HepG2 (cell line): ENCODE measurements around the gene SDK1. TPM values are rescaled to one million over a fixed set of nuclear protein-coding genes. Genes with fewer than 3 reads are reported as not detected.

Source experiments
- ATAC-seq: fragments of 200-7000 bp; cut with Tn5 transposase; 3 replicates; pipeline ENCODE4 v1.9.1; 2020; ENCODE audit warnings: mild to moderate bottlenecking, moderate library complexity
- BruUV-seq: library from RNA; stranded (reverse); fragments of 400-500 nt; replicated peaks from 2 replicates; lab custom pipeline; 2021; lab: Mats Ljungman, UMichigan
- CTCF ChIA-PET: fragments of 300-600 bp; formaldehyde crosslinking; extraction: SDS; loops from one replicate; lab custom pipeline; 2021; ENCODE audit warnings: low total read pairs, inconsistent platforms, low intra/inter-chr PET ratio; lab: Yijun Ruan, JAX
- POLR2A ChIA-PET: fragments of 350-600 bp; sonication (Branson Sonifier 250); formaldehyde crosslinking; loops from one replicate; lab custom pipeline; 2020; ENCODE audit warnings: antibody characterized with exemption, inconsistent platforms; lab: Yijun Ruan, JAX
- DNase-seq: peaks from one replicate; pipeline ENCODE4 v3.0.0-alpha.2; 2015; ENCODE audit warnings: low spot score
- FAIRE-seq: peaks from 3 replicates; lab custom pipeline; 2011; peaks lifted over from hg19 to GRCh38; lab: Jason Lieb, UNC
- H2AFZ ChIP-seq: one replicate; pipeline ENCODE4 v1.6.1; 2011; ENCODE audit warnings: low read length, inconsistent platforms
- H3K27ac ChIP-seq: fragments of 300-600 bp; 3 replicates; pipeline ENCODE4 v1.8.0; 2011; ENCODE audit warnings: mixed run types, mild to moderate bottlenecking, mixed read lengths, low read length, inconsistent platforms; ENCODE audit not compliant: insufficient read depth; ENCODE audit errors: extremely low read length
- H3K27me3 ChIP-seq, 2 experiments: fragments of 200-600 bp in 1 of 2; 2 replicates in 1 of 2; 3 replicates in 1 of 2; pipeline versions ENCODE4 v1.6.0 to v1.8.0; 2011; ENCODE audit warnings: low read length in 2 of 2, mild to moderate bottlenecking in 2 of 2, moderate library complexity in 2 of 2, inconsistent platforms in 1 of 2; ENCODE audit not compliant: insufficient read depth in 2 of 2, control insufficient read depth in 1 of 2
- H3K36me3 ChIP-seq, 2 experiments: fragments of 200-600 bp in 1 of 2; replicated peaks in 1 of 2; 2 replicates in 1 of 2; 3 replicates in 1 of 2; pipeline versions ENCODE4 v1.5.1 to v1.8.0; 2011; ENCODE audit warnings: low read length in 2 of 2, inconsistent platforms in 1 of 2; ENCODE audit not compliant: insufficient read depth in 2 of 2, control insufficient read depth in 1 of 2
- H3K4me1 ChIP-seq: 2 replicates; pipeline ENCODE4 v1.5.1; 2012; ENCODE audit warnings: low read length, inconsistent platforms; ENCODE audit not compliant: insufficient read depth
- H3K4me2 ChIP-seq: 2 replicates; pipeline ENCODE4 v1.6.0; 2011; ENCODE audit warnings: low read depth, low read length, inconsistent platforms
- H3K4me3 ChIP-seq, 3 experiments: fragments of 200-600 bp in 1 of 3; sonication (generic), shearing (Covaris generic) in 1 of 3; replicated peaks in 1 of 3; 2 replicates each; pipeline ENCODE4 v1.5.1; 2011 to 2016; ENCODE audit warnings: low read length in 3 of 3, inconsistent platforms in 2 of 3, low read depth in 2 of 3, mild to moderate bottlenecking in 2 of 3, control low read depth in 1 of 3, mixed read lengths in 1 of 3; ENCODE audit not compliant: insufficient read depth in 1 of 3
- H3K79me2 ChIP-seq: one replicate; pipeline ENCODE4 v1.6.1; 2011; ENCODE audit warnings: low read length, inconsistent platforms; ENCODE audit not compliant: insufficient read depth
- H3K9ac ChIP-seq: 2 replicates; pipeline ENCODE4 v1.6.0; 2011; ENCODE audit warnings: mild to moderate bottlenecking, low read depth, low read length, inconsistent platforms; ENCODE audit not compliant: insufficient read depth
- H3K9me3 ChIP-seq: 2 replicates; pipeline ENCODE4 v1.5.1; 2012; ENCODE audit warnings: mild to moderate bottlenecking, low read length
- H4K20me1 ChIP-seq: 2 replicates; pipeline ENCODE4 v1.6.0; 2011; ENCODE audit warnings: inconsistent platforms, mild to moderate bottlenecking, low read length, moderate library complexity; ENCODE audit not compliant: insufficient read depth
- ADNP ChIP-seq: sonication (generic); formaldehyde crosslinking; IDR thresholded peaks from 2 replicates; pipeline ENCODE4 v1.4.0; 2020; ENCODE audit warnings: missing genetic modification reagents
- AHR ChIP-seq: IDR thresholded peaks from 2 replicates; pipeline ENCODE4 v1.6.1; 2018; ENCODE audit warnings: missing genetic modification reagents, missing compliant biosample characterization
- HHEX ChIP-seq: IDR thresholded peaks from 2 replicates; pipeline ENCODE4 v1.6.1; 2016; ENCODE audit warnings: control low read depth
- KDM4B ChIP-seq: sonication (generic); formaldehyde crosslinking; IDR thresholded peaks from 2 replicates; pipeline ENCODE4 v1.4.0; 2020; ENCODE audit warnings: missing genetic modification reagents
- KLF15 ChIP-seq: sonication (generic); formaldehyde crosslinking; IDR thresholded peaks from 2 replicates; pipeline ENCODE4 v1.8.1; 2023; ENCODE audit warnings: borderline replicate concordance, mild to moderate bottlenecking, inconsistent platforms, missing genetic modification reagents, mixed read lengths
- MXD4 ChIP-seq: IDR thresholded peaks from 2 replicates; pipeline ENCODE4 v1.6.1; 2016; ENCODE audit warnings: mild to moderate bottlenecking, missing biosample characterization, missing genetic modification reagents
- RBM39 ChIP-seq: fragments of 200-400 bp; formaldehyde crosslinking; IDR thresholded peaks from one replicate; pipeline ENCODE4 v1.6.1; 2018; ENCODE audit warnings: antibody characterized with exemption, mild to moderate bottlenecking, low read depth, low read length; ENCODE audit not compliant: poor library complexity, severe bottlenecking
- SAFB2 ChIP-seq: sonication (generic); formaldehyde crosslinking; IDR thresholded peaks from 2 replicates; pipeline ENCODE4 v1.5.1; 2020; ENCODE audit warnings: missing genetic modification reagents, low read depth, mild to moderate bottlenecking, borderline replicate concordance
- ZMYM3 ChIP-seq: sonication (generic); formaldehyde crosslinking; IDR thresholded peaks from 2 replicates; pipeline ENCODE4 v1.5.1; 2020; ENCODE audit warnings: mild to moderate bottlenecking, missing genetic modification reagents
- ZNF12 ChIP-seq: sonication (generic); formaldehyde crosslinking; IDR thresholded peaks from 2 replicates; pipeline ENCODE4 v1.5.0; 2020; ENCODE audit warnings: missing genetic modification reagents
- ZNF205 ChIP-seq: IDR thresholded peaks from 2 replicates; pipeline ENCODE4 v1.6.1; 2018; ENCODE audit warnings: missing biosample characterization, missing genetic modification reagents
- ZNF451 ChIP-seq: sonication (generic); formaldehyde crosslinking; IDR thresholded peaks from 2 replicates; pipeline ENCODE4 v1.5.0; 2020; ENCODE audit warnings: mild to moderate bottlenecking, missing genetic modification reagents
- ZNF577 ChIP-seq: sonication (generic); formaldehyde crosslinking; IDR thresholded peaks from 2 replicates; pipeline ENCODE4 v1.4.0; 2020; ENCODE audit warnings: mild to moderate bottlenecking, low read depth, missing genetic modification reagents, borderline replicate concordance
- ZNF605 ChIP-seq: sonication (generic); formaldehyde crosslinking; IDR thresholded peaks from 2 replicates; pipeline ENCODE4 v1.8.0; 2022; ENCODE audit warnings: mild to moderate bottlenecking, missing genetic modification reagents
- ZNF709 ChIP-seq: sonication (generic); formaldehyde crosslinking; IDR thresholded peaks from 2 replicates; pipeline ENCODE4 v1.5.0; 2020; ENCODE audit warnings: mild to moderate bottlenecking, missing genetic modification reagents
- WGBS: methylation state at CpG from one replicate; pipeline ENCODE4 v1.1.6; 2017; ENCODE audit warnings: low lambda C conversion rate; 5-methylcytosine and 5-hydroxymethylcytosine counted together
- in situ Hi-C: cut with HindIII; loops from 2 replicates; pipeline ENCODE4 v1.10.0; 2017; ENCODE audit warnings: low pct_unique_long_range_greater_than_20kb; ENCODE audit not compliant: extremely low pct_ligation_motif_present
- intact Hi-C: fragments of 100-400 bp; cut with micrococcal nuclease; formaldehyde crosslinking; loops from one replicate; pipeline ENCODE4 v1.10.0; 2022; ENCODE audit not compliant: unreplicated experiment
- polyA plus RNA-seq, 8 experiments: library from polyadenylated mRNA; depleted of rRNA in 3 of 8; stranded (reverse) in 7 of 8; unstranded in 1 of 8; fragments of >200 nt; fragmentation: Illumina TruSeq in 4 of 8; extraction: Trizol in 4 of 8; gene quantifications; 2 replicates each; pipeline versions ENCODE4 v1.2.1 to v1.2.3, GENCODE V29; 2011 to 2016; ENCODE audit warnings: low read depth in 4 of 8, missing spikeins in 1 of 8, mixed read lengths in 1 of 8; ENCODE audit not compliant: insufficient read depth in 1 of 8
- total RNA-seq, 5 experiments: library from RNA; depleted of rRNA; stranded (reverse); fragments of >200 nt; fragmentation: Illumina TruSeq; extraction: Trizol; gene quantifications; 2 replicates each; pipeline ENCODE4 v1.2.3, GENCODE V29; 2016; ENCODE audit warnings: low read depth in 1 of 5

SDK1 gene
- total and polyA plus RNA-seq, 2 of the 13 experiments (the other 11 are each of a cell fraction or from before 2014, with no cell fraction given): 0.35 to 2.4 TPM

GRCh38 chr7:4015996-4016395, 714.9 kb downstream of the SDK1 start:
- DNase-seq (no peak), FAIRE-seq (no peak), ATAC-seq (no peak)
- ChIA-PET POLR2A (no interaction called here), CTCF (no interaction called here)
- TF ChIP-seq HHEX: no peak
- TF ChIP-seq ZNF205 (CRISPR knock-in tag): no peak
- no peak for TF ChIP-seq ZNF12
- no peak for TF ChIP-seq ZMYM3 (CRISPR knock-in tag)
- no peak for TF ChIP-seq ZNF709 (CRISPR knock-in tag)
- no peak for TF ChIP-seq ZNF451 (CRISPR knock-in tag)
- TF ChIP-seq ADNP (CRISPR knock-in tag): no peak
- no peak for TF ChIP-seq SAFB2
- TF ChIP-seq ZNF605 (CRISPR knock-in tag): no peak
- no peak for TF ChIP-seq KLF15 (CRISPR knock-in tag)
- TF ChIP-seq AHR (CRISPR knock-in tag): no peak
- no peak for TF ChIP-seq KDM4B (CRISPR knock-in tag)
- TF ChIP-seq ZNF577 (CRISPR knock-in tag): no peak
- no peak for TF ChIP-seq RBM39
- no peak for TF ChIP-seq MXD4
- BruUV-seq: no TSS peak
- Histone ChIP-seq H3K36me3 (no peaks in the 10 kb centered on the region), H3K4me1 (no peaks in the 10 kb centered on the region), H3K4me3 (no peak overlapping the region), H3K4me2 (no peak overlapping the region), H3K79me2 (no peaks in the 10 kb centered on the region), H4K20me1 (no peaks in the 10 kb centered on the region), H3K9me3 (peaks cover 12% of the 10 kb centered on the region), H3K9ac (no peak overlapping the region), H3K27ac (no peak overlapping the region), H3K27me3 (no peaks in the 10 kb centered on the region), H2AFZ (no peak overlapping the region)
- 96% methylated on average over 10 of the region's 10 CpGs for WGBS
- intact Hi-C loops: no loop called here
- in situ Hi-C loops: no loop called here
